BJ (cell line): ENCODE measurements around the gene PHACTR4. TPM values are rescaled to one million over a fixed set of nuclear protein-coding genes. Genes with fewer than 3 reads are reported as not detected.

Source experiments
- CTCF ChIA-PET: fragments of 350-600 bp; formaldehyde crosslinking; extraction: SDS; loops from one replicate; lab custom pipeline; 2021; ENCODE audit warnings: antibody characterized with exemption, inconsistent platforms; lab: Yijun Ruan, JAX
- POLR2A ChIA-PET: fragments of 300-600 bp; sonication (Branson Sonifier 250); formaldehyde crosslinking; extraction: SDS; loops from one replicate; lab custom pipeline; 2021; ENCODE audit warnings: antibody characterized with exemption; lab: Charles Lee
- DNase-seq: peaks from one replicate; pipeline ENCODE4 v3.0.0-alpha.2; 2011; ENCODE audit warnings: low read depth
- H3K27me3 ChIP-seq: 2 replicates; pipeline ENCODE4 v1.6.0; 2011; ENCODE audit warnings: low read length; ENCODE audit not compliant: control insufficient read depth, insufficient read depth
- H3K36me3 ChIP-seq: 2 replicates; pipeline ENCODE4 v1.5.1; 2011; ENCODE audit warnings: low read length; ENCODE audit not compliant: control insufficient read depth, insufficient read depth
- H3K4me3 ChIP-seq: 2 replicates; pipeline ENCODE4 v1.5.1; 2011; ENCODE audit warnings: low read depth, mild to moderate bottlenecking, control low read depth, low read length
- polyA plus RNA-seq: library from polyadenylated mRNA; depleted of rRNA; stranded (reverse); fragments of >200 nt; gene quantifications from 2 replicates; pipeline ENCODE4 v1.2.3, GENCODE V29; 2011
- TF ChIP-seq, protein P1 (sequence below): IDR thresholded peaks from 2 replicates; pipeline ENCODE4 v1.5.1; 2011; ENCODE audit warnings: low read depth, mild to moderate bottlenecking, control low read depth, inconsistent platforms, low read length, moderate library complexity; ENCODE audit not compliant: insufficient read depth

PHACTR4 gene
- polyA plus RNA-seq, 1 experiment = 5.2 TPM

DNA sequence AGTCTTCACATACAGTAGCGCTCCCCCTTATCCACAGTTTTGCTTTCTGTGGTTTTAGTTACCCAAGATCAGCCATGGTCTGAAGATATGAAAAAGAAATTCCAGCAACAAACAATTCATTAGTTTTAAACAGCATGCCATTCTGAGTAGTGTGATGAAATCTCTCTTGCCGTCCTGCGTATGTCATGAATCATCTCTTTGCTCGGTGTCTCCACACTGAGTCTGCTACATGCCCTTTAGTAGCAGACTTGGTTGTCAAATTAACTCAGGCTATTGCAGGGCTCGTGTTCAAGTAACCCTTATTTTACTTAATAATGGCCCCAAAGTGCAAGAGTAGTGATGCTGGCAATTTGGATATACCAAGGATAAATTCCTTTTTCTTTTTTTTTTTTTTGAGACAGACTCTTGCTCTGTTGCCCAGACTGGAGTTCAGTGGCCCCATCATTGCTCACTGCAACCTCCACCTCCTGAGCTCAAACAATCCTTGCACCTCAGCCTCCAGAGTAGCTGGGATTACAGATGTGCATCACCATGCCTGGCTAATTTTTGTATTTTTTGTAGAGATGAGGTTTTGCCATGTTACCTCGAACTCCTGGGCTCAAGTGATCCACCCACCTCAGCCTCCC is 22.6 kb downstream of the PHACTR4 start:
- ChIA-PET CTCF (interaction anchor here (2.4 kb wide), 1 partner anchor 144 kb away, joined by 7 read pairs; no protein-coding TSS in a partner anchor), POLR2A (no interaction called here)

DNA sequence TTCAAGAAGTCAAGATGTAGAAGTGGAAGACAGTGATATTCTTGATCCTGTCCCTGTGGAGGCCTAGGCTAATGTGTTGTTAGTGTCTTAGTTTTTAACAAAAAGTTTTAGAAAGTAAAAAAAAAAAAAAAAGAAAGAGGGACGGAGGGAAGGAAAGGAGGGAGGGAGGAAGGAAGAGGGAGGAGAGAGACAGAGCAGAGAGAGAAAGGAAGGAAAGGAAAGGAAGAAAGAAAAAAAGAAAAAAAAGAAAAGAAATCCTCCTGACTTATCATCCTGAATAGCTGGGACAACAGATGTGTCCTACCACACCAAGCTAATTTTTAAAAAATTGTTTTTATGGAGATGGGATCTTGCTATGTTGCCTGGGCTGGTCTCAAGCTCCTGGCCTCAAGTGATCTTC is 24.6 kb downstream of the PHACTR4 start:
- Histone ChIP-seq H3K36me3 (no peaks in the 10 kb centered on the region), H3K27me3 (no peaks in the 10 kb centered on the region), H3K4me3 (no peak overlapping the region)
- CTCF ChIA-PET = interaction anchor here (0.7 to 2.4 kb wide), 3 partner anchors 16 to 234 kb away, joined by 3 to 7 read pairs (median 4); no protein-coding TSS in a partner anchor
- DNase-seq = no peak
- POLR2A ChIA-PET = no interaction called here
- TF ChIP-seq, protein P1, sequence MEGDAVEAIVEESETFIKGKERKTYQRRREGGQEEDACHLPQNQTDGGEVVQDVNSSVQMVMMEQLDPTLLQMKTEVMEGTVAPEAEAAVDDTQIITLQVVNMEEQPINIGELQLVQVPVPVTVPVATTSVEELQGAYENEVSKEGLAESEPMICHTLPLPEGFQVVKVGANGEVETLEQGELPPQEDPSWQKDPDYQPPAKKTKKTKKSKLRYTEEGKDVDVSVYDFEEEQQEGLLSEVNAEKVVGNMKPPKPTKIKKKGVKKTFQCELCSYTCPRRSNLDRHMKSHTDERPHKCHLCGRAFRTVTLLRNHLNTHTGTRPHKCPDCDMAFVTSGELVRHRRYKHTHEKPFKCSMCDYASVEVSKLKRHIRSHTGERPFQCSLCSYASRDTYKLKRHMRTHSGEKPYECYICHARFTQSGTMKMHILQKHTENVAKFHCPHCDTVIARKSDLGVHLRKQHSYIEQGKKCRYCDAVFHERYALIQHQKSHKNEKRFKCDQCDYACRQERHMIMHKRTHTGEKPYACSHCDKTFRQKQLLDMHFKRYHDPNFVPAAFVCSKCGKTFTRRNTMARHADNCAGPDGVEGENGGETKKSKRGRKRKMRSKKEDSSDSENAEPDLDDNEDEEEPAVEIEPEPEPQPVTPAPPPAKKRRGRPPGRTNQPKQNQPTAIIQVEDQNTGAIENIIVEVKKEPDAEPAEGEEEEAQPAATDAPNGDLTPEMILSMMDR = no peak

More for the DNA sequence above, 22.6 kb downstream of the PHACTR4 start:
- DNase-seq = peak; percentile 76
- H3K4me3 ChIP-seq = no peak overlapping the region
- H3K27me3 ChIP-seq = no peaks in the 10 kb centered on the region
- H3K36me3 ChIP-seq = no peaks in the 10 kb centered on the region
- TF ChIP-seq, protein P1 = no peak

DNA sequence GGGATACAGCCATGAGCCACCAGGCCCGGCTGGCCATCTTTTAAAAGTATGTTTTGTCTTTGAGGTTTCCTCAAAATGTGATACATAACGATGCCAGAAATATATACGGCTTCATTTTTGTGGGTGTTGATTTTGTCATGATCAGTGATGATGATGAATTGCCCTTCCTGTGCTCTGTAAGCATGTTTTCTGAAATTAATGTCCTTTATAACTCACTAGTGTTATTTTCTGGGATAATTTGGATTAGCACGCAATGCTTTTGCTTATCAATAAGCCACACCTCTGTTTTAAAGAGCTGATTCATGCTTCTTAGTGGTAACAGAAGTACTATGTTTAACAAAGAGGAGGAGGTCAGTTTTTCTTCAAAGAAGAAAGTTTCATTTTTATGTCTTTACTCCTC is 25.6 kb downstream of the PHACTR4 start:
- Histone ChIP-seq H3K4me3 (no peak overlapping the region), H3K36me3 (no peaks in the 10 kb centered on the region), H3K27me3 (no peaks in the 10 kb centered on the region)
- POLR2A ChIA-PET = no interaction called here
- TF ChIP-seq, protein P1 = no peak
- no peak for DNase-seq
- CTCF ChIA-PET = interaction anchor here (1.3 kb wide), 1 partner anchor 15 kb away, joined by 4 read pairs; no protein-coding TSS in a partner anchor

DNA sequence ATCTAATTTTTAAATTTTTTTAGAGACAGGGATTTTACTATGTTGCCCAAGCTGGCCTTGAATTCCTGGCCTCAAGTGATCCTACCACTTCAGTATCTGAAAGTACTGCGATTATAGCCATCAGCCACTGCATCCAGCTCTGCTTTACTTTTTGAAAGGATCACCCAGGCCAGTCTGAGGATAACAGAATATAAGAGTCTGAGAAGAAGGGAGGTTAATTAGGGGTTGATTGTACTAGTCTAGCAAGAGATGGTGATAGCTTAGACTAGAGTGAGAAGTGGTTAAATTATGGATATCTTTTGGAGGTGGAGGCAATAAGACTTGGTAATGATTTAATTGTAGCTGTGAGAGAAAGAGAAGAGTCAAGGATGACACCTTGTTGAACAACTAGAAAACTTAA is 32.2 kb downstream of the PHACTR4 start:
- TF ChIP-seq, protein P1 = no peak

DNA sequence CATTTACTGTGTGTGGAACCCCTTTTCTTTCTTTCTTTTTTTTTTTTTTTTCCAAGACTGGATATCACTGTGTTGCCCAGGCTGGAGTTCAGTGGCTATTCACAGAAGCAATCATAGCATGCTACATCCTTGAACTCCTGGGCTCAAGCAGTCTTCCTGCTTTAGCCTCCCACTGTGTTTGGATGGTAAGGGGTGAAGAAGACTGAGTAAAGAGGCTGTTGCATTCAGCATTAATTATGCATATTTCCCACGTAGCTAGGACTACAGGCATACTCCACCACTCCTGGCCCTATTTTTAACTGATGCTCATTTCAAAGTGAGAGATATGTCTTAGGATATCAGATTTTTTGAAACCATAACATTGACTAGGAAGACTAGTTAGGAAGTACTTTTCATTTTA is 39.5 kb downstream of the PHACTR4 start:
- no peak for DNase-seq
- TF ChIP-seq, protein P1 = no peak
- POLR2A ChIA-PET = no interaction called here
- H3K36me3 ChIP-seq = no peaks in the 10 kb centered on the region
- no peak overlapping the region for H3K4me3 ChIP-seq
- no peaks in the 10 kb centered on the region for H3K27me3 ChIP-seq
- CTCF ChIA-PET = interaction anchor here (1.0 to 2.2 kb wide), 7 partner anchors 8 to 195 kb away, joined by 3 to 12 read pairs (median 5); no protein-coding TSS in a partner anchor

More for the DNA sequence above, 32.2 kb downstream of the PHACTR4 start:
- ChIA-PET POLR2A (interaction anchor here (0.5 kb wide), 1 partner anchor 564 kb away, joined by 3 read pairs; no protein-coding TSS in a partner anchor), CTCF (interaction anchor here (0.7 to 1.4 kb wide), 2 partner anchors 8 to 180 kb away, joined by 3 to 4 read pairs; no protein-coding TSS in a partner anchor)
- no peak for DNase-seq
- no peaks in the 10 kb centered on the region for H3K27me3 ChIP-seq
- H3K4me3 ChIP-seq = no peak overlapping the region
- no peaks in the 10 kb centered on the region; the same call in 1 of the 2 replicates for H3K36me3 ChIP-seq
